GM12891 (cell line): ENCODE results near the gene SRXN1.

Source experiments
- DNase-seq: peaks from one replicate; pipeline ENCODE4 v3.0.0; 2011; ENCODE audit warnings: low spot score; ENCODE audit not compliant: insufficient read length
- FAIRE-seq: peaks from 2 replicates; lab custom pipeline; 2011; peaks lifted over from hg19 to GRCh38; lab: Jason Lieb, UNC
- PAX5 ChIP-seq: IDR thresholded peaks from 2 replicates; pipeline ENCODE4 v1.6.1; 2011; ENCODE audit warnings: low read length, moderate library complexity, mild to moderate bottlenecking; ENCODE audit not compliant: insufficient read depth, severe bottlenecking
- POLR2A ChIP-seq: IDR thresholded peaks from 2 replicates; pipeline ENCODE4 v1.6.1; 2011; ENCODE audit warnings: low read depth, low read length, control low read depth
- POLR2AphosphoS5 ChIP-seq: IDR thresholded peaks from 2 replicates; pipeline ENCODE4 v1.6.1; 2011; ENCODE audit warnings: low read depth, low read length, control low read depth
- POU2F2 ChIP-seq: IDR thresholded peaks from 2 replicates; pipeline ENCODE4 v1.6.1; 2011; ENCODE audit warnings: low read depth, mild to moderate bottlenecking, control low read depth, low read length, moderate library complexity
- SPI1 ChIP-seq: IDR thresholded peaks from 2 replicates; pipeline ENCODE4 v1.6.1; 2011; ENCODE audit warnings: low read depth, low read length, control low read depth
- TAF1 ChIP-seq: IDR thresholded peaks from 2 replicates; pipeline ENCODE4 v1.6.1; 2011; ENCODE audit warnings: low read depth, low read length, control low read depth

The SRXN1 gene

DNA sequence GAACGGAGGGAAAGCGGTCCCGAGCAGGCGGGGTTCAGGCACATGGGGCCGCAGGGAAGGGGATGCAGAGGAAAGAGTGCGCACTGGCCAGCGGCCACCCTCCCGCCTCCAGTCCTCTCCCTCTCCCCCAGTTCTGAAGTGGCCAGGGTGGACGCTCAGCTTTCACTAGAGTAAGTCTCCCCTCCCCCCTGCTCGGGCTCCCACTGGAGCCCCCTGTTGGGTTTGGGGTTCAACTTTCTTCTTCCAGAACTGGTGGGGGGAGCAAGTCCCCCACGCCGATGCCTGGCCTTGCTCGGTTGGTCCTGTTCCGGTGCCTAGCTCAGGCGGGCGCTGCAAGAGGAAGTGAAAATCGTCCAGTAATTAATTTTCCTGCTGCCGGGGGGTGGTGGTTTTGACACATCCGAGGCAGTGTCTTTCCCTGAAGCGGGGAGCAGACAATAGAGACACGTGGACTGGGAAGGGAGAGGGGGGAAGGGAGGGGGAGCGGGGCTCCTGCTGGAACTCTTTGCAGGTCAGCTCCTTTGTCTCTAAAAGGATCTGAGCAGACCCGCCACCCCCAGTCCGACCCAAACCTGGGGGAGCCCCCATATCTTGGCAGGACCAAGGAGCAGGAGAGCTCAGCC lies 23.4 kb upstream of the SRXN1 start:
- no peak for DNase-seq
- no peak for FAIRE-seq

DNA sequence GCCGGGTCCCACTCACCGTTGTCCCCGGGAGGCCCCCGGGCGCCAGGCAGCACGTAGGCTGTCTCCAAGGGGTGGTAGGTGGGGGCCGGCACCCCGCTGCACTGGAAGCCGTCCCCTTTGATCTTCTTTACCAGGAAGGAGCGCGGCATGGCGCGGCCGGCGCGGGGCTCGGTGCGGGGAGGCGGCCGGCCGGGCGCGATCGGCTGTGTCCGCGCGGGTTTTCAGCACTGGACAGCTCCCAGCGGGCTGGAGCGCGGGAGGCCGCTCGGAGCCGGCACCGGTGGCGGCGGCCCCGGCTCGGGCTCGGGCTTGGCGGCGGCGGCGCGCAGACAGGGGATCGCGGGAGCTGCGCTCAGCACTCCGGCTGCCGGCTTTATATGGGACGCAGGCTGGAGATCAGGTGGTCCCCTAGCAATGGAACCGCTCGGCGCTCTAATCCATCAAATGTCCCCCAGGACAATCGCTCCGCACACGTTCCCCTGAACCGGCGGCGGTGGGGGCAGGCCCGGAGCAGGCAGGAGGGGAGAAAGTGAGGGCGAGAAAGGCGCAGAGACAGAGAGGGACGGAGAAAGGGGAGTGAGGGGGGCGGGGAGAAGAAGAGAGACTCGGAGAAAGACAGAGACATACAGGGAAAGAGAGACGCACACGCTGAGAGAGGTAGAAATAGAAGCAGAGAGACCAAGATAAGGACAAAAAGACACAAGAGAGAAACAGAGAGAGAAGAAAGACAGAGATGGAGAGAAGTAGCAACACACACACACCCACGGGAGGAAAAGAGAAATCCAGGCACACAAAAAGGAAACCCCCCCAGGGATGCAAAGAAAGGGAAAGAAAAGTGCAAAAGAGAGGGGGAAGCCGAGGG lies 22.7 kb upstream of the SRXN1 start, which contains the start of gene SCRT2:
TSS of gene SCRT2 (minus strand) at position 350 of the 862 bp plus-strand sequence. CDS start at position 149, 201 bp downstream.
- peak; percentile 68 for DNase-seq
- FAIRE-seq: no peak
- TF ChIP-seq PAX5 (no peak), POU2F2 (no peak), POLR2A (no peak), POLR2AphosphoS5 (no peak), TAF1 (no peak), SPI1 (no peak)

More for the DNA sequence above, 23.4 kb upstream of the SRXN1 start:
- TF ChIP-seq POLR2AphosphoS5 (no peak), SPI1 (peak; percentile 86)

DNA sequence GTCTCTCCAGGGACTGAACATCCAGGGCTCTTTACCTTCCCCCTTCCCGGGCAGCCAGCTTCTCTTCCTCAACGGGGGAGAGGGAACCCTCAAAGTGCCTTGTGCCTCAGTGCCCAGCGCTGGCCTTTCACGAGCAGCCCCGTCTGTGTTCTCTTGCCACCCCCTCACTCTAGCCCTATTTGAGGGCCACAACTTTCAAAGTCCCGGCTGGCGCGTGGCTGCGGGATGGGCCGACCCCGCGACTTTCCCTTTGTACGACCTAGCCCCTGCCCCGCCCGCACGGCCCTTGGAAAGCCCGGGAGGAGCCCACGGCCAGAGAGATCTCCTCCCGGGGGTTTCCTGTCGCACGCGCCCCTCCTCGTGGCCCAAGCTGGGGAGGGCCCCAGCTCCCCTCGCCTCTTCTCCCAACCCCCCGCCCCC lies 22.0 kb upstream of the SRXN1 start:
- FAIRE-seq (no peak), DNase-seq (no peak)
- no peak for TF ChIP-seq SPI1
- TF ChIP-seq POLR2A: no peak
- no peak for TF ChIP-seq TAF1
- no peak for TF ChIP-seq POU2F2
- no peak for TF ChIP-seq POLR2AphosphoS5
- TF ChIP-seq PAX5: no peak

DNA sequence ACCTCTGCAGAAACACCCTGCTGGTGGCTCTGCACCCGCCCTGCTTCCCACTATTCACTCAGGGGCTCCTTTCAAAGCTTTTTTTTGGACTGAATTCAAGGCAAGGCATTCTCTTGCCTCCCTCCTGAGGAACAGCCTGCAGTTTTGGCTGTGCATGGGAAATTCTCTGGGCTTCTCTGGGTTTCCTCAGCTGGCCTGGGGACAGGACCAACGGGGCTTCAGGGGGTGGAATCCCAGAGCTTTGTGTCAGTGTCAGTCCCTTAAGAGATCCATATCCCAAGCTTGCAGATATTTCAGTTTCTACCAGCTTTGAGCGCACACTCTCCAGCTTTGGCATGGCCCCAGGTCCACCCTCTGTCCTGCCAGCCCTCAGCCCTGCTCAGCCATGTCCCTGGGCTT lies 20.6 kb upstream of the SRXN1 start:
- no peak for TF ChIP-seq PAX5
- TF ChIP-seq SPI1: no peak
- no peak for TF ChIP-seq POLR2A
- TF ChIP-seq POLR2AphosphoS5: no peak
- no peak for TF ChIP-seq TAF1
- TF ChIP-seq POU2F2: no peak
- FAIRE-seq (no peak), DNase-seq (no peak)

DNA sequence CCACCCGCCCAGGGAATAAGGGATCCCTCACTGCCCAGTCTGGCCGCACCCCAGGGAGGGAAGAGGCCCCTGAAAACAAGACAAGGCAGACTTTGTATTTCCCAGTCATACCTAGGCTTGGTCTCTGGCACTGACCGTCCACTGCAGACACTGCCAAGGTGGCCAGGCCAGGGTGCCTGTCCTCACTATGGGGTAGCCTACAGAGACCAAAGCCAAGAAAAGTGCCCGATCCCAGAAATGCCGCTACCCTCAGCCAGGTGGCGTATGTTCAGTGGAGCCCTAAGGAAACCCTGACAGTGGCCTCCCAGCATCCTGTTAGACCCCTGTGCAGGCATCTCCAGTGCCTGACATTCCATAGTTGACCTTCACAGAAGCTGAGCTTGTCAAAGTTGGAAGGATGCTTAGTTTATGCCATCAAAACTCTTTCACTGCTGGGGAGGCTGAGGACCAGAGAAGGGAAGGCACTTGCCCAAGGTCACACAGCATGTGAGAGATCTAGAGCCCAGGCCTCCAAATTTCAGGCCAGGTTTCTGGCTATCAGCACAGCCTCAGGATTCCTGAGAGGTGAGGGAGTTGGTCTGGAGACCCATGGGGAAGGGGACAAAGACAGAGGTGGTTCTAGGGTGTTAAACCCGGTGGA lies 20.1 kb upstream of the SRXN1 start:
- TF ChIP-seq POLR2AphosphoS5 (no peak), SPI1 (no peak), TAF1 (no peak), POU2F2 (no peak), PAX5 (no peak), POLR2A (no peak)
- no peak for FAIRE-seq
- DNase-seq: no peak

DNA sequence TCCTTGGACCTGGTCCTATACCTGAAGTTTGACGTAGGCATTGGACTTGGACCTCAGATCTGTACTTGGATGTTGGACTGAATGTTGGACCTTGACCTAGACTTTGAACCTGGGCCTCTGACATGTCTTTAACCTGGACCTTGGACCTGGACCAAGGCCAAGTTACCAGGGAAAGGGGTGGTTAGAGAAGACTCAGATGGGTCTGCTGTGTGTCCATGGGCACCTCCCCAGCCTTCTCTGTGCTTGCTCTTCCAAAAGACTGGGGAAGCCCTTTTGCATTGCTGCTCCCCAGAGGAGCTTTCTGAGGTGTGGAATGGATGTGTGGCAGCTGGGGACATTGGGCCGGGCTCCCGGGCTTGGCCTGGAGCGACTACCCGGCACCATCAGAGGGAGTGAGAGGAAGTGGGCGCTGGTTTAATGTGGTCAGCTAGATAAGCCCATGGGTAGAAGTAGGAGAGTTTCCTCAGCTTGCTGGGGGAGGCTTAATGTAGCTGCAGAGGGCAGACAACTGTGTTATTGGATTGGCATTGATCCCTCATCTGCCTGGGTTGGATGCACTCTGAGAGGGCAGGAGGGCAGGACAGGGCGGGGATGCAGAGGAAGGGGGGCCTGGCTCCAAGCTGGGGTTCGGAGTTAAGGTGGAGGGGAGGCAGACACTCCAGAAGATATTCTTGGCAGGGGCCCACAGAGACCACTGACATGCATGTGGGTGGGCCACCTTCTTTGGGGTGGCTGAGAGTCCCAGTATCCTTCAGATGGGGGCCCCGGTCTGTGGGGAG lies 18.4 kb upstream of the SRXN1 start:
- no peak for FAIRE-seq
- DNase-seq: no peak
- TF ChIP-seq POLR2AphosphoS5 (no peak), PAX5 (no peak), POLR2A (no peak), POU2F2 (no peak), TAF1 (no peak), SPI1 (no peak)

DNA sequence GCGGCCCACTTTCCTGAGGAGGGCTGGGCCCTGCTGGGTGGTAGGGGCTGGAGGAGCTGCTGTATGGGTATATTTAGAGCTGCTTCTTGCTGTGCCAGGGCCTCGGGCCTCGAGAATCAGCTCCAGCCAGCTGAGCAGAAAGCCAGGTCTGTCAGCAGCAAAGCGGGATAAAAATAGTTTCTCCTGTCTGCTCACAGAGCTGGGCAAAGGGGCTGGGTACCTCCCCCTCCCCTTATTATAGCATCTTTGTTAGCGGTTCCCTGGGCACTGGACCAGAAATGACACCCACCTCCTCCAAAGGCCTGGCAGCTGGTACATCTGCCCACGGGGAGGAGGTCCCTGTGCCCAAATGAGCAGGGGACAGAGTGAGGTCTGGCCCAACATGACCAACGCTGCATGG lies 16.6 kb upstream of the SRXN1 start:
- DNase-seq (no peak), FAIRE-seq (no peak)
- TF ChIP-seq TAF1: no peak
- TF ChIP-seq POLR2AphosphoS5: no peak
- no peak for TF ChIP-seq PAX5
- TF ChIP-seq POLR2A: no peak
- TF ChIP-seq SPI1: no peak
- TF ChIP-seq POU2F2: no peak

DNA sequence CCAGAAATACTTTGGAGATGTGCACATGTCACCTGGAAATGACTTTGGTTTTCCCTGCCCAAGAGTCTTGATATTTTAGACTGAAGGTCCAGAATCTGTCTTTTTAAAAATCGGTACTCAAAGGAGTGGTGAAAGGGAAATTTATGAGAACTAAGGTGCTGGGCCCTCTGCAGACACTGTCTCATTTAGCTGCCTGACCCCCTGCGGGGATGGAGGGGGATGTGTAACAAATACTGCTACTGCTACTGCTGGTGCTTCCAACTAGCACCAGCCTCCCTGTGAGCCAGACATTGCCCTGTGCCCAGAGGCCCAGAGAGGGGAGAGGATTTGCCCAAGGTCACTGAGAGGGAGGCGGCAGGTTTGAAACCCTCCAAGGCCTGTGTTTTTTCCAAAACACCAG lies 15.6 kb upstream of the SRXN1 start:
- DNase-seq (no peak), FAIRE-seq (no peak)
- TF ChIP-seq TAF1 (no peak), PAX5 (no peak), SPI1 (no peak)

DNA sequence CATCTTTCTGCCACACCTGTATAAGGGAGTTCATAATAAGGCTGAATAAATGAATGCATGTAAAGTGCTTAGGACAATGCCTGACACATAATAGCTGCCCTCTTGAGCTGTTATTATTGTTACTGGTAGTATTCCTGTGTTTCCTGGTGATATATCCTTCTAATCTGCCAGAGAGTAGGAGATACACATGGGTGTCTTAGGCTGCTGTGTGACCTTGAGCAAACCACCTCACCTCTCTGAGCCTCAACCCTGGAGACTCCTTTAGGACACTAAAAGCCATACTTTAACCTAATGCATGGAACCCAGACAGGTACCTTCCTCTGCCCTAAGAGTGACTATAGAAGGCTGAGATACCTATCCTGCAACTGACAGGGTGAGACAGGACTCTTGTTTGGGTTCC lies 15.1 kb upstream of the SRXN1 start:
- DNase-seq (no peak), FAIRE-seq (no peak)
- TF ChIP-seq SPI1 (no peak), POLR2A (no peak), POU2F2 (no peak), TAF1 (no peak), PAX5 (no peak), POLR2AphosphoS5 (no peak)
